T1000 (cell line): ENCODE results near the gene GSTO2.
A peak's percentile ranks its signal among the peaks of the same experiment; 100 is the strongest.

Source experiments
- DNase-seq: peaks from one replicate; lab custom pipeline; 2025; ENCODE audit warnings: mixed read lengths; lab: John Stamatoyannopoulos, UW

GSTO2 gene

DNA sequence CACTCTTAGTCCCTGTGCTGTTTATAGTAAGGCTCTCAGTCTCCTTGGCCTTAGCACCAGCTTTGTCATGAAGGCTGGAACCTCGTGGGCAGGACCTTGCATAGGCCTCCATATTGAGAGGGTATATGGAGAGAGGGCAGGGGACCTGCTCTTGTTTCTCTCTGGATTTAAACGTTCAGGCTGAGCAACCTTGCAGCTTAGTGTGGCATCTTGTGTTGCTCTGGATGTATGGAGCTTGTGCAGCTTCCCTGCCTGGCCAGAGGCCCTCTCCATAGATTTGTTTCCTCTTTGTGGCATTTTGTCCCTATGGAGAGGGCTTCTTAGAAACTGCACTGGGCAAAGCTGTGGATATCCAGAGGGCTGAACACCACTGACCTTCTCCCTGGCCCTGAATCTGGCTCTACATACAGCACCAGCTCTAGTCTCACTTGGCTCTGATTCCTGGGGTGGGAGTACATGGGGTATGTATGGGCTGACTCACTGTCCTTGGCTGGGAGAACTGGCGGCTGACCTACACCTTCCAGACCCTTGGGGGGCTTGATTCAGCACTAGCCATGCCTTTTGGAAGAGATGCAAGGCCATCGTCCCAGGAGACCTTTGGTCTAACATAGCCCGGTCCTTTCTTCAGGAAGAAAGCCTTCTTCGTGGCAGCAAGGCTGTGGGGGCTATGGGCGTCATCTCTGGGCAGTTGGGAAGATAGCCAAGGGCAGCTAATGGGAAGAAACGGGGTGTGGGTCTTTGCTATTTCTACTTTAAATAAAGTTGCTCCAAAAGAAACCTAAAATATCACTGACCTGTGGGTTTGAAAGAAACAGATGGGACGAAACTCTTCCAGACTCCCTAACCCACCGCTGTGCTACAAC, 38.8 kb downstream of the GSTO2 start:
- no peak for DNase-seq

DNA sequence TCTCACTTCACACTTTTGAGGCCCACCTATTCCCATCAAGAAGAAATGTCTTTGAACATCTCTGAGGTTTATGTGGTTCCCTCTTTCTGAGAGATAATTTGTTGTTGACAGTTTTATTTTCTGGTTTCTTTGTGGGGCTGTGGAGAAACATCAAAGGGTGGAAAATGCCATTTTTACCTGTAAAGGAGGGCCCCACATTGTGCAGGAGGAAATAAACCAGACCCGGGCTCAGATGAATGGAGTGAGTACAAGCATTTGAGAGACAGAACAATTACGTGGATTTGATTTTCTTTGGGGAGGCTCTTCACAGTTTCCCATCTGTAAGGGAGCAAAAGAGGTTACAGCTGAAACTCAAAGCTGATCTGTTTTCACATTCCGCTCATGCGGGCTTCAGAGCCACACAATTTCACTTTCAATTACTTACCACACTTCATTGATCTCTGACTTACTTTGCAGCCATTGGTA, 39.5 kb downstream of the GSTO2 start:
- DNase-seq: no peak

DNA sequence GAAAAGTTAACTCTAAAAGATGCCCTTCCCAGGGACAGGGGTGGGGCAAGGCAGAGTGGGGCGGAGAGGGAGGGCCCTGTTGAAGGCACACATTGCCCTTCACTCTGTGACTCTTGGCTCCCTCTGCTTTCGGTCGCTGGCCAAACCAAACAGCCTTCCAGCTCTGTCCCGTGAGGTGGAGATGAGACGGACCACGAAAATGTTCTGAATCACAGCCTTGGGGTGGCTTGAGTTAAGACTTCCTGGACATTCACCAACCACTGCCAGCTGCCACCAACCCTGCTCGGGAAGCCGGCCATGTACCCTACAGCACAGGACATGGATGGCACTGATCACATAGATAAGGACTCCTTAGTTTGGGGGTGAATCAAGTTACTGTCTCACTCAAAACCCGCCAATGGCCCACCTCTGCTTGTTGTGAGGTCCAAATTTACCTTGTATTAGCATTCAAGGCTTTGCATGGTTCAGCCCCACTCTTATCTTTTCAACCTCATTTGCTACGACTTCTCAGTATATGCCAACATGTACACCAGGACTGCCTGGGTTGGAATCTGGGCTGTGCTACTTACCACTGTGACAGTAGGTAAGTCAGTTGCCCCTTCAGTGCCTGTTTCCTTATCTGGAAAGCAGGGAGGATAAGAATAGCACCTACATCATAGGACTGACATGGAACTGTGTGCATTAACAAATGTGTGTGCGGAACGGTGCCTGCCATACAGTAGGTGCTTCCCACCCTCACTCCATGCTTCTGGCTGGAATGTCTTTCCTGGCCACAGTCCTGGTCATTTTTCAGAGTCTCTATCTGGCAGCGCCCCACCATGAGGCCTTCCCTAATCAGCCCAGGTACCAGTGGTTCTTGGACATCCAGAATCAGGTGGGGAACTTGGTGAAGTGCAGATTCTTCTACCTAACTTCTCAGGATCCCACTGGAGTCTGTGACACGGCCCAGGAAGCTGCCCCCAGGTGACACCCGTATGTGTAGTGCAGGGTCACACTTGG, 41.3 kb downstream of the GSTO2 start:
- DNase-seq: peak; percentile 50

DNA sequence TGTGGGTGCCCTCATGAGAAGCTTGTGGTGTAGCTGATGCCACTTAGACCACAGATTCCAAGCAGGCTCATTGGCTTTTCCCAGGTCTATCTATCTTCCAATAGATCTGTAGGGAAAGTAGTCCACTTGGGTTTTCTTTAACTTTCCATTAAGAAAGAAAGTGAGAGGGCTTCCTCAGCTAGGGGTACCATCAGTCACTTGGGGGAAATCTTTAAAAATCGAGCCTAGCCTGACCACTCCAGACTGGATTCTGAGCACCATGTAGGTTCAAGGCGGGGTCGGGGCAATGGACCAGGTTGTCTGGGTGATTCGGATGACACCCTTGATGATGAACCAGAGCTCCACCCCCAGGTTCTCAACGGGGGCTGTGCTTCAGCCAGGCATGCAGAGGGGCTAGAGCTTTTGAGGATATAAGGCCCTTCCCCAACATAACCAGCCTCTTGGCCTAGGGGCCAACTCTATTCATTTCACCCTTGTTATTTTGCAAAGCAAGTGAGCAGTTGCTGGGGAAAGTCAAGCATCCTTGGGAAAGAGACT, 42.3 kb downstream of the GSTO2 start:
- no peak for DNase-seq

DNA sequence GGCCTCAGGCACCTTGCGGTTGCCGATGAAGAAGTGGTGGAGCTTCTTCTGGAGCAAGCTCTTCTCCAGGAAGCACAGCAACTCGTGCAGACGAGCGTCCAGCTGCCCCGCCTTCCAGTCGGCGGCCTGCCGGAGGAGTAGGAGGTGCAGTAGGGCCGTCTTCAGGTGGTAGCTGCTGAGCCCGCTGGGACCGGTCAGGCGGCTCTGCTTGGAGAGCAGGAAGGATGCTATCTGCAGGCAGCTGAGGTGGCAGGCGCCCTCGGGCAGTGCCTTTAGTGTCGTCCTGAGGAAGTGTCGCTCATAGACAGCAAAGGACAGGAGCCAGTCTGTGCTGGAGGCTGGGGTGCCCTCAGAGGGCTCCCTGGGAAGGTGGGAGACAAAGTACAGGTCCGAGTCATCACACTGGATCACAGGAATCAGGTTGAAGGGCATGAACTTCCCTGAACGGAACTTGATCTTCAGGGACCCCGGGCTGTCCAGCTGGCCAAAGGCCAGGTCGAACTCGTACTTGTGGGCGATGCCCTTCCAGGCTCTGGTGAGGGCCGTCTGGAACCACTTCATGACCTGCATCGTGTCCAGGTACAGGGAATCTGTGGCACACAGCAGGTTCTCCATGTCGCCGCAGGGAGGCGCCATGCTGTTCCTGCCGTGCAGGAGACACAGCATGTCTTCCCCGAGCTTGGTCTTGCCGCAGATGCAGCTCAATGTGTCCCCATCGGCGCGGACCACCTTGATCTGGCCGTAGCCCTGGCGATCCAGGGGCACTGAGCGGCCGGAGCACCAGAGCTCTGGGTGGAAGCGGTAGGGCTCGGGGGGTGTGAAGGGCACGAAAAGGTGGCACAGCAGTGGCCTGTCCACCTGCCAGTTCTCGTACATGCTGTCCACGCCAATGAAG, 45.9 kb downstream of the GSTO2 start:
- DNase-seq: no peak

DNA sequence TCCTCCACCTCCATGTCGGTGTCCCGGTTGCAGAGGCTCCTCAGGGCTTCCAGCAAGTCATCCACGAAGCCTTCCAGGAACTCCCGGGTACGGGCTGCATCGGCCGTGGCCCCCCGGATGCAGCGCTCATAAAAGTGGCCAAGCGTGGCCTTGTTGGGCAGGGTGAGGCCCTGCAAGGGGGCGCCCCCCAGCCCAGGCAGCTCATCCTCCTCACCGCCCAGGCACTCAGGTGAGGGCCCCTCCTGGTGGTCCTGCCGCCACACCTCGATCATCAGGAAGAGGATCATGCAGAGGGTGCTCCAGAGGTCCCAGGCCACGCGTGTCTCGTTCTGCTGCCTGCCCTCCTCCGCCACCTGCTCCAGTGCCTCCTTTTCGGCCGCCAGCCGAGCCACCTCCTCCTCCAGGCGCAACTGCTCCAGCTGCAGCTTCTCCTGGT, 46.5 kb downstream of the GSTO2 start:
- DNase-seq: no peak

DNA sequence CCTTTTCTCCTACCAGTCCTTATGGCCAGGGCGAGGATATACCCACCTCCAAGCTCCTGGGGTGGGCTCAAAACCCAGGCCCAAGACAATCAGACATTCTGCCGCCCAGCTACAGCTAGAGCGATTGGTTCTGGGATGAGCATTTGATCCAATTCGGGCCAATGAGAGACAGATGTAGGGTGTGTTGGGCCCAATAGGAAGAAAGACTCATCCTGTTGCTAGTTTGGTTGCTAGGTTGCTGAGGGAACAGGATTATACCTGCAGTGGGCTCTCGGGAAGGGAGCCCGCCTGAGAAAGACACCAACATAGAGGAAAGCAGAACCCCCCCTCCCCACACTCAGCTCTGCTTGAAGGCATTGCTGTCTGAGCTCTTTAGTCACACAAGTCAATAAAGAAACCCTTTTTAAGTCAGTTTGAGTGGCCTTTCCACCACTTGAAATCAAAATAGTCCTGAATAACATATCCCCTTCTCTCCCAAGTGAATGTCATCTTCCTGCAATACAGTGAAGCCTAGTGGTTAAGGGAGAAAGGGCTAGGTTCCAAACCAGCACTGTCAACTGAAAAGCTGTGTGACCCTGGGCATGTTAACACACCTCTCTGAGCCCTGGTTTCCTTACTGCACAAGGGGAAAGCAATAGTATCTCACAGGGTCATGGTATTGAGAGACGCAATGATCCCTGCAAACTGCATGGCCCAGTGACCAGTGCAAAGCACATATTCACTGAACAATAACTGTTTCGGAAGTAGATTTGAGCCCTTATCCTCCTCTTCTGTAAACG, 47.5 kb downstream of the GSTO2 start:
- DNase-seq: no peak

DNA sequence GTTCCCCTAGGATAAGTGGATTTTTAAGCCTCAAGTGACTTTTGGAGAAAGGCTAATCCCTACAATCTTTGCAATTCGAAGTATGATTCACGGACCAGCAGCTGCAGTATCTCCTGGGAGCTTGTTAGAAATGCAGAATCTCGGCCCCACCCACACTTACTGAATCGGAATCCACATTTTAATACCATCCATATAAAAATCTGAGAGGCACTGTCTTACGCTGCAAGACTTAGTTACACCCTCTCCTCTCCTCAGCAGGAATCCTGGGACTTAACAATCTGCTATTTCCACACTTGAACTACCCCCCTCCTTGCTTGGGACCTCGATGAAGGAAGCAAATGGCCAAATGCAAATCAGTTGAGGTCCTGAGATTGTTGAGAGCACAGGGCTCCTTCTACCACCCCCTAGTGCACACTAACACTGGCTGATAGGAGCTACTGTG, 48.3 kb downstream of the GSTO2 start:
- no peak for DNase-seq

DNA sequence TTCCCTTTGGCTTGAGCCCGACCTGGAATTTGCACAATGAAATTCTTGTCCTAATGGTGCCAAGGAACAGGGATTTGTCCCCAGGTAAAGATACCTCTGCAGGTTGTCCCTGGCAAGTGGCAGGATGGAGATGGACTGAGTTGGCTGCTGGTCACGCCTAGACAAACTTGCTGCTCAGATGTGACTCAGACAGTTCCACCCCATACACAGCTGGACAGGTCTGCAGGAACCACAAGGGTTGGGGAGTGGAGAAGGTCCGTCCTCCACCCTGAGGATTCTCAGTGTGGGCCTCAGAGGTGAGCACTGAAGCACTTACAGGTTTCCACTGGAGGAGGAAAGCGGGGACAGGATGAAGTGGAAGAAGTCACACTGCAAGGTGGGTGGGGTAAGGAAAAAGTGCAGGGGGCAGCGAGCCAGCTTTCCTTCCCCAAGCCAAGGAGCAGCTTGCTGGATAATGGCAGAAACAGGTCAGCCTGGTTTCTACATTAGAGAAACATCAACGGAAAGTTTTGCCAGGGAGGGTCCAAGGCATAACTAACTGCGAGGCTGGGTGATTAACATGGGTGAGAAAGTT, 48.8 kb downstream of the GSTO2 start:
- no peak for DNase-seq

DNA sequence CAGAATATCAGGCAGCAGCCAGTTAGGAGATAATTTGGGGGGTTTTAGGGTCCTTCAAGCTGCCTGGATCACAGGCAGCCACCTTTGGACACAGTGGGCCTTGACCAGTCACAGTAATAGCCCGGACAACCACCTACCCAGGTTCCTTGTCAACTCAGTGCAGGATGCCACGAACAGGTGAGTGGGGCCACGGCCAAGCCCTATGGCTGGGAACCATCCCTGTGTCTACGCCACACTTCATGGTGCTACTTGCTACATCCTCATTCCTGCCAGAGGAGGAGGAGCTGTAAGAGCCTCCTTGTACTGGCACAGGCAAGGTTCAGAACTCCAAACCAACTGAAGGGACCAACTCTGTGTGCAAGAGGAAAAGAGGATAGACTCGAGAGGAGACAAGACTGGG, 49.3 kb downstream of the GSTO2 start:
- no peak for DNase-seq

DNA sequence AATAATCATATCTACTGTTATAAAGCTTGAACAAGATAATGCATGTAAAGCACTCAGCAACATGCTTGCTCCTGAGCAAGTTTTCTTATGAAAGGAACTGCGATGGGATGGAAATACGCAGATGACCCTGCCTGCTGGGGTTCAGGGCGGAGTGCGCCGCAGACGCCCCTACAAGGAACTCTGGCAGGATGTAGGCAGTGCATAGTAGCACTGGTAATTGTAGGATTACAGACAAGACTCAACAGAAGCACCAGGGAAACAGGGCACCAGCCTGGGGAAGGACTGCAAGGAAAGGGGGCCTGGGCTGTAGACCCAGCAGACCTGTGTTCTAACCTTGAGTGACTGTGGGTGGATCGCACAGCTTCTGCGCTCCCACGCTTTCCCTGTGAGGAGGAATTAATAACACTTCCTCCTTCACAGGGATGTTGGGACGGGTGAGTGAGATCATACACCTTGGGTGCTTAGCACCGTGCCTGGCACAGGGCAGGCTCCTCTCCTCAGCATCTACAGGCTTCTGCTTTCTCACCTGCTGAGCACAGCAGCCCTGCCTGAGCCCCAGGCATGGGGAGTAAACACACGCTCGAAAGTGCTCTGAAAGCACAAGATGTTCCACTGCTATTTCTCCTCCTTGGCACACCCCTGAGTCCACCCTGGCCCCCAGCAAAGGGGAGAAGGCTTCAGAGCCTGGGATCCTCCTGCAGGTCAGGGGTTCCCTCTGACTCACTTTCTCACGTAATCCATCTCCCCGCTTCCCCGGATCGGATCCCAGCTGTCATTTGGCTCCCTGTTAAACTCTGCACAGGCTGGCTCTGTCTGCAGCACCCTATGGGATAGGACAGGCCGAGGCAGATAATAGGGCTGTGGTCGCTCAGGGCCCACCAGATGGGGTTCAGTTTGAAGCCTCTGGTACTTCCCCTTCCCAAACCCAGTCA, 50.1 kb downstream of the GSTO2 start:
- DNase-seq: no peak

DNA sequence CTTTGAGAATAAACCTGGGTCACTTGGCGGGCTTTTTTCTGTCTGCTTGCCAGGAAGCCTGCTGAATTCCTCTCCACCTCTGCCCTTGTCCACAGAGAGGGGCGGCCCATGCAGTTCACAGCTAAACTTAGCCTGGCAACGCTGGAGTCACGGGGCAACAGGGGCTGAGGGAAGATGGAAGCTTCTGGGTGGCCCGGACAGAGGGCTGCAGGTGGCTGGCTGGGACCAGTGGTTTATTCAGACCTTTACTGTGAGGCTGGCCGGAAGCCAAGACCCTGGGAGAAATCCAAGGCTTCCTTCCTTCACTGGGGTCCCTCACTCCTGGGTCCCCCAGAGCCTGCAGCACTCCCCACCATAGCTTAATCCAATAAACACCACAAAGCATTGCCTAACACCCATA, 52.2 kb downstream of the GSTO2 start:
- no peak for DNase-seq

DNA sequence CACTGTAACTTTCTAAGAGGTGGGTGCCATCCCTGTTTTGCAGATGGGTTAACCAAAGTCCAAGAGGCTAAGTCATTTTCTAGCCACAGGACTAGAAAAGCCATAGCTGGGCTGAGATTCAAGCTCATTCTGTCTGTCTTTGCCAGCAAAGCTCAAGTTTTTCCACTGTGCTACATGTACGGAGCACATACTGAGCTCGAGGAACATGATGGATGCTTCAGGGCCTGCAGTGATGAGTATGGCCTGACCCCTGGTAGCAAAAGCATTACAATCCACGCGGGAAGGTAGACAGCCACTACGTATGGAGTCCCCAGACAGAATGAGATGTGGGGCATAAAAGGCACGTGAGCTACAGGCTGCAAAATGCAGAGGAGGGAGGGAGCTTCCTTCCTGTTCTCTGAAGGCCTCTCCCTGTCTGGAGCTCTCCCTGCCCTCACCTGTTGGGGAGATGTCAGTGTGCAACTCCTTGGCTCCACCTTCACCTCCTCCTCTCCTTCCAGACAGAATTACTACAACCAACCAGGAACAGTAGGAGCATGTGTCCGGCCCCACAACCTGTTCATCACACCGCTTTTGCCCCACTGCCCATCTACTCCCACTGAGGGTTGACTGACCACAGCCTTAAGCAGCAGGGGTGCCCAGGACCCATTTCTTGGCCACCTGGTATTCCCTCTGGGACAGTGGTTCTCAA, 52.9 kb downstream of the GSTO2 start:
- DNase-seq: no peak

DNA sequence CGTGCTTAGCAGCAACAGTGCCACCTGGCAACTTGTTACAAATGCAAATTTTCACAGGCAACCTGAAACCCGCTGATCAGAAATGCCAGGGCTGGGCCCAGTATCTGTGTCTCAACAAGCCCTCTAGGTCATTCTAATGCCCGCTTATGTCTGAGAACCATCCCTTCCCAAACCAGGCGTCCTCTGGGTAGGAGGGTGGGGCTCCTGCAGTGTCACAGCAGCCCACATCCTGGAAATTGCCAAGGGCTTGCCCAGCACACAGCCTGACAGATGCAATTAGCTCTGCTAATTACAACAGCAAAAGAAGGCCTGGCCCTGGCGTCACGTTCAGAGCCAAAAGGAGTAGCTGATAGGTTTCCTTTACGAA, 53.4 kb downstream of the GSTO2 start:
- DNase-seq: no peak

DNA sequence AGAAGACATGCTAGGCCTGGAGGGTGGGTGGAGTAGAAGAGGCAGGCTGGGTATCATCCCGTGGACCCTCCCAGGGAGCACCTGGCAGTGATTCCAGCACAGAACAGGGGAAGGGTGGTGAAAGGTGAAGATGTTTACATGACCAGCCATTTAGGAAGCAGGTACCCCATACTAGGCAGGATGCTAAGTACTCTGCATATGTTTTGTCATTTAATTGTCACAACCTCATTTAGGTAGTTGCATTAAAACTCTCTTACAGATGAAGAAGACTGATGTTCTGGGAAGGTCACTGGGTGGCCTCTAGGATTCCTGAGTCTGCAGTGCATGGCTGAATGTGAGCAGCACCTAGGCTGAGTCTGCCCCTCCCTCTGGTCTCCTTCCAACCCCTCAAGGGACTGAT, 54.1 kb downstream of the GSTO2 start:
- DNase-seq: no peak

DNA sequence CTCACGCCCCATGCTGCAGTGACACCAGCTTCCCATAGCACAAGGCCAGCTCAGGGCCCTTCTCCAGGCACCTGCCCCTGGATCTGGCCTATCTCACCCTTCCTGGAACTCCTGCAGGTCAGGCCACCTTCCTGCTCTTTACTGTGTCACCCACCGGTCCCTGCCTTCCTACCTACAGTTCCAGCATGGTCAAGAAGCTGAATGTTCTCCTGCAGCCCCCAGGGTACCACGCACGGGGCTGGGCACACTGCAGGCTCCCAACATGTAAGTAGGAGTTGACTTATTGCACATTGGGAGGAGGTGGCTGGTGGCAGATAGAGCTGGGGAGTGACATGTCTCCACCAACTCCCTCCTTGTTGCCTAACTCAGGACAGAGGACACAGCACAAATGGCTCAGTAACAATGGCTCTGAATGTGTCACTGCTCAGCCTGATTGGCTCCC, 54.8 kb downstream of the GSTO2 start:
- DNase-seq: no peak

DNA sequence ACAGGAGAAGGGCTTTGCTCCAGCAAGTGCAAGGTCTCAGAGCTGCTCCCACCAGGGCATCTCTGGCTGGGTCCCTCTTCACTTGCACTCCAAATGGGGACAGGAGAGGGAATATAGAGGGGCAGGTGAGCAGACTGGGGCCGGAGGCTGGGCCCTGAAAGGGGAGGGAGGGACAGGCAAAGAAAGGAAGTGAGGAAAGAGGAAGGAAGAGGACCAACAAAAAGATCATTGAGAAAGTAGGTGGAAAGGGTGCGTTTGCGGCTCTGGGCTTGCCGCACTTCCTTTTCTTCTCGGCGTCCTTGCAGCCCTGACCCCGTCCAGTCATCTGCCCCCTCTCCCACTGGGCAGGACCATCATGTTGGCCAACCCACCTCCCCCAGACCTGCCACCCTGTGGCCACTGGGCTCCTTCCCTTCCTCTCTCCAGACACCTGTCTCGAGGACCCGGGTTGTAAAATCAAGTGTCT, 55.3 kb downstream of the GSTO2 start:
- no peak for DNase-seq

DNA sequence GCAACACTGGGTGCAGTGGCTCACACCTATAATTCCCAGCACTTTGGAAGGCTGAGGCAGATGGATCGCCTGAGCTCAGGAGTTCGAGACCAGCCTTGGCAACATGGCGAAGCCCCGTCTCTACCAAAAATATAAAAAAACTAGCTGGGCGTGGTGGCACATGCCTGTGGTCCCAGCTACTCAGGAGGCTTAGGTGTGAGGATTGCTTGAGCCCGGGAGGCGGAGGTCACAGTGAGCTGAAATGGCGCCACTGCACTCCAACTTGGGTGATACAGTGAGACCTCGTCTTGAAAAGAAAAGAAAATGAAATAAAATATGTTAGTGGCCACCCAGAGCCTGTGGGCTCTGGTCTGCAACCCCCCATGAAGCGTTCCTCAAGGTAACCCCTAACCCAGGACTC, 55.9 kb downstream of the GSTO2 start:
- DNase-seq: no peak
